GM13977 (cell line): Measurements from ENCODE around the gene IGSF11.

ENCODE experiments used
- DNase-seq: peaks from one replicate; pipeline ENCODE4 v3.0.0; 2012; ENCODE audit warnings: low spot score
- in situ Hi-C: fragments of 300-500 bp; cut with MboI; formaldehyde crosslinking; loops from one replicate; pipeline ENCODE4 v1.12.0; 2022; ENCODE audit warnings: low sequenced_read_pairs, low pct_unique_long_range_greater_than_20kb, mixed read lengths, inconsistent platforms; ENCODE audit not compliant: unreplicated experiment
- TF ChIP-seq, protein P1 (sequence below): IDR thresholded peaks from 2 replicates; pipeline ENCODE4 v1.5.1; 2012; ENCODE audit warnings: mild to moderate bottlenecking, control low read depth; ENCODE audit not compliant: insufficient read depth; ENCODE audit errors: extremely low read depth, missing control alignments

IGSF11 gene

DNA sequence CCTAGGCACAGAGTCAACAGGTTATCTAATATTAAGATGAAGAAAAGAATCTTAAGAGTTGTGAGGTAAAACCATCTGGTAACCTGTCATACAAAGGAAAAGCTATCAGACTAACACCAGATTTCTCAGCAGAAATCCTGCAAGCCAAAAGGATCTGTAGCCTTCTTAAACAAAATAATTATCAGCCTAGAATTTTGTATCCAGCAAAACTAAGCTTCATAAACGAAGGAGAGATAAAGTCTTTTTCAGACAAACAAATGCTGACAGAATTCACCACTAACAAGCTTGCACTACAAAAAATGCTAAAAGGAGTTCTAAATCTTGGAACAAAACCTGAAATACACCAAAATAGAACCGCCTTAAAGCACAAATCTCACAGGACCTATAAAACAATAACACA is 9.9 kb upstream of the IGSF11 start:
- TF ChIP-seq, protein P1, sequence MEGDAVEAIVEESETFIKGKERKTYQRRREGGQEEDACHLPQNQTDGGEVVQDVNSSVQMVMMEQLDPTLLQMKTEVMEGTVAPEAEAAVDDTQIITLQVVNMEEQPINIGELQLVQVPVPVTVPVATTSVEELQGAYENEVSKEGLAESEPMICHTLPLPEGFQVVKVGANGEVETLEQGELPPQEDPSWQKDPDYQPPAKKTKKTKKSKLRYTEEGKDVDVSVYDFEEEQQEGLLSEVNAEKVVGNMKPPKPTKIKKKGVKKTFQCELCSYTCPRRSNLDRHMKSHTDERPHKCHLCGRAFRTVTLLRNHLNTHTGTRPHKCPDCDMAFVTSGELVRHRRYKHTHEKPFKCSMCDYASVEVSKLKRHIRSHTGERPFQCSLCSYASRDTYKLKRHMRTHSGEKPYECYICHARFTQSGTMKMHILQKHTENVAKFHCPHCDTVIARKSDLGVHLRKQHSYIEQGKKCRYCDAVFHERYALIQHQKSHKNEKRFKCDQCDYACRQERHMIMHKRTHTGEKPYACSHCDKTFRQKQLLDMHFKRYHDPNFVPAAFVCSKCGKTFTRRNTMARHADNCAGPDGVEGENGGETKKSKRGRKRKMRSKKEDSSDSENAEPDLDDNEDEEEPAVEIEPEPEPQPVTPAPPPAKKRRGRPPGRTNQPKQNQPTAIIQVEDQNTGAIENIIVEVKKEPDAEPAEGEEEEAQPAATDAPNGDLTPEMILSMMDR = no peak
- DNase-seq = no peak
- in situ Hi-C loops = no loop called here

DNA sequence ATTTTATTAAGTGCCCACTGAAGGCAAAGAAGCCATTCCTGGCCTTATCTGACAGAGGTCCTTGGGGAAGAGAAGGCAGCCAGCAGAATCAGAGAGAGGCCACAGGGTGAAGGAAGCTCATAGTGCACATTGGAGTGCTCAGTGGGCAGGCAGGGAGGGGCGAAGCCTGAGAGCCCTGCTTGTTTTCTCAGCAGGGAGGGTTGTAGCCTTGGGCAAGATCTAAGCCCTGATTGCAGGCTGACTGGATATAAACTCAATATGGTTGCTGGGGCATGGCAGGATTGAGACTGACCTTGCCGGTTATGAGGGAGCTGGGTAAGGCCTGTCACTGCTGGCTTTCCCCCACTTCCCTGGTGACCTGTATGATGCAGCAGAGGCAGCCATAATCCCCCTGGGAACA is 7.5 kb upstream of the IGSF11 start:
- in situ Hi-C loops = no loop called here
- no peak for DNase-seq
- TF ChIP-seq, protein P1 = no peak

DNA sequence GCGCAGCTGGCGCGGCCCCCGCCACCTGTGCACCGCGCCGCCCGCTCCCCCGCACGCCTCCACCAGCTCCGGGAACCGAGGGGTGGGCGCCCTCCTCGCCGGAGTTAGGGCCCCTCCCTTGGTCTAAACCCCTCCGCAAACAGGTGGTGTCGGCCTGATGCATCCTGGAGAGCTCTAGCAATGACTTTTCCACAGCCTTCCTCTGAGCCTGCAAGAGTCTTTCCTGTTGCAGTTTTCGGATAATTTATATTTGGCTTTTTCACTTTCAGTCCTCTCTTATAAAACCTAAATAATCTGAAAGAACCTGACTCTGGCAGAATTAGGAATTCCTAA is 334 bp upstream of the IGSF11 start:
- in situ Hi-C loops = no loop called here

DNA sequence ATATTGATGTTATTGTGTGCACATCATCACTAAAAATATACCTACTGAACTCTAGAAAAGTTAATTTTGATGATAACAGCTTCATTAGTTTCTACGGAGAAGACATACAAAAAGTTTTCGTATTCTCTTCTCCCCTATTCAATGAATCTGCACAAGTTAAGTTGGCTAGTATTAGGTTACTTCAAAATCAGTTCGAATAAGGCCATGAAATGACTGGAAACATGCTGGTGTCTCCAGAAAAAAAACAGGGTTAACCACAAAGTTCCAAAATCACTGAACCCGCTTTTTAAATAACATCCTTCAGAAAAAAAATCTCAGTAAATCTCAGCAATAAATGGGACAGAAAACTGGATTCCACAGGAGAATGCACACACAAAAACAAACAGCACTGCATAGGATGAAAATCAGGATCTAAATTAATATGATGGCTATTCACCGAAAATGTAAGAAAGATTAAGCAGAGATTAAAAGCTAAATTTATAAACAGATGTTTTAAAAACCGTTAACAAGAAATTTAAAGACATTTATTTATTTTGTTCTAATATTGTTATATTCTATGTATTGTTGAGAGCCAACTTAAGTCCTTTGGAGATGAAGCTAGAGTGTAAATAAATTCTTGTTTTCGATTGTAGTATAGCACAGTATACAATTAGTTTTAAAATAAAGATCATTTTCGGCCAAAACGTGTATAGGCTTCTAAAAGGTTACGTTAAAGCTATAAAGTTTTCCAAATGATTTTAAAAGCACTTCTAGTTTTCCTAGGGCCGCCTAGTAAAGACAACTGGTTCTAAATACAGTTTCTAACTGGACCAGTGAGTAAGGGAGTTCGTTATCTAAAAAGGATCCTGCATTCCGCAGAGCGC is 1.0 kb downstream of the IGSF11 start:
- no peak for DNase-seq
- in situ Hi-C loops = no loop called here
- TF ChIP-seq, protein P1 = no peak

More for the DNA sequence above, 334 bp upstream of the IGSF11 start:
- TF ChIP-seq, protein P1 = no peak
- DNase-seq = no peak

DNA sequence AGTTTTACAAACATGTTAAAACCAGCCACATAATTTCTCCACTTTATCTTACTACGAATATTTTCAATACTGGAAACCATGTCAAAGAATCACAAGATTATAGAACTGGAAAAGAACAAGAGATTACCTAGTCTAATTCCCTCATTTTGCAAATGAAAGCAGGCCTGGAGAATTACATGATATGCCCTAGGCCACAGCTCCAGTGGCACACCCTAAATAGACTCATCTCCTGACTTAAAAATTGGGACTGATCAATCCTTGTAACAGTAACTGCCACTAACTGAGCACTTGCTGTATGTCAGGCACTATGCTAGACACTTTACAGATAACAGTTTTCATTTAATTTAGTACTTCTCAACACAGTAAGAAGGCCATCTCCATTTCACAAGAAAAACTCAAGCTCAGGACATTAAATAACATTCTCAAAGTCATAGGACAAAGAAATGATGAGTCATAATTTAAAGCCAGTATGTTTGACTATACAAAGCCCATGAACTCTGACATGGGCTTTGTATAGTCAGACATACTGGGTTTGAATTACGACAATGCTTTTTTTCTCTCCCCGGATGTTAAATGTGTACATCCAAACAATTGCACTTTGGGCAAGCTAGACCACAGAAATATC is 9.4 kb downstream of the IGSF11 start:
- in situ Hi-C loops = no loop called here
- no peak for DNase-seq
- TF ChIP-seq, protein P1 = no peak

DNA sequence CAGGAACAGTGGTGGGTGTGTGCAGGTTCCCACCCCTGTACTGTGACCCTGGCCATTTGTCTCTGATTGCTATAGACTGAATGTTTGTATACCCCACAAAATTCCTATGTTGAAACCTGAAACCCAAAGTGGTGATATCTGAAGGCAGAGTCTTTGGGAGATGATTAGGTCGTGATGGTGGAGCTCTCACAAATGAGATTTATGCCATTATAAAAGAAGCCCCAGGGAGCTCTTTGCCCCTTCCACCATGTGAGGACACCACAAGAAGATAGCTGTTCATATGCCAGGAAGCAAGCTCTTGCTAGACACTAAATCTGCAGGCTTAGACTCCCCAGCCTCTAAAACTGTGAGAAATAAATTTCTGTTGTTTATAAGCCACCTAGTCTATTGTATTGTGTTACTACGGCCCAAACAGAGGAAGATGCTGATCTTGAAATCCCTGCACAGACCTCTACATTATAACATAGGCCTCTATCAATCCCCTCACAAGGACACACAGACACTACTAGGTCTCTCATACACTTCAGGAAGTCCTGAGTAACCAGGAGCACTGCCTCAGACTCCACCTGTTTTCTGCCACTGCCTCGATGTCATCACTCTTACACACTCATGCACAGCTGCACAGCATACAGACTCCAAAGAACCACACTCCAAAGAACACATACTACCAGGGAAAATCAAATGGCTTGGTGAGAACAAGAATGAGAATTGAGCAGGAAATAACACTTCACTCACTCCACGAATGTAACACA is 14.7 kb downstream of the IGSF11 start:
- TF ChIP-seq, protein P1 = no peak
- in situ Hi-C loops = no loop called here
- no peak for DNase-seq
